Left renal cortex interstitium (tissue), 4 donors: ENCODE results near the gene EBPL. TPM values are rescaled to one million over a fixed set of nuclear protein-coding genes. Genes with fewer than 3 reads are reported as not detected.
A peak's percentile ranks its signal among the peaks of the same experiment; 100 is the strongest.
"Not testable (repeated sequence)": the region's sequence is repeated elsewhere in the genome, so short reads cannot be mapped to it uniquely, and the experiment has no call there.

Experiments used
- DNase-seq, 4 donors: peaks; one replicate each; pipeline ENCODE4 v3.0.0-alpha.2; 2013; ENCODE audit warnings: low read depth in 4 of 4, low spot score in 2 of 4, missing footprints in 1 of 4
- polyA plus RNA-seq, 4 donors: library from polyadenylated mRNA; unstranded; fragments of 120-200 nt; gene quantifications; one replicate each; pipeline ENCODE4 v1.2.1, GENCODE V29; 2013; ENCODE audit not compliant: insufficient read length in 4 of 4

The EBPL gene
- polyA plus RNA-seq, 4 donors = 45.2 to 65.8 (median 54.0) TPM

- DNase-seq = no peak
Observed at GRCh38 chr13:49636705-49637104, 54.6 kb downstream of the EBPL start.

- DNase-seq = peak in 2 of 4 donors; percentile 31 to 49
Observed at GRCh38 chr13:49635599-49636433, 55.5 kb downstream of the EBPL start.

- DNase-seq = no peak
Observed at GRCh38 chr13:49633710-49634109, 57.6 kb downstream of the EBPL start.

- DNase-seq = no peak
Observed at GRCh38 chr13:49632156-49632555, 59.1 kb downstream of the EBPL start.

GRCh38 chr13:49630580-49630979, 60.7 kb downstream of the EBPL start:
- DNase-seq = no peak

- no peak for DNase-seq
Observed at GRCh38 chr13:49629947-49630346, 61.3 kb downstream of the EBPL start.

GRCh38 chr13:49629196-49629938, 61.9 kb downstream of the EBPL start:
- DNase-seq = no peak

- no peak for DNase-seq
Observed at GRCh38 chr13:49627831-49628652, 63.2 kb downstream of the EBPL start, which contains the start of gene ARL11. ARL11 (plus strand) TSS chr13:49628507; CDS start chr13:49630448, 1,941 bp downstream.

- no peak for DNase-seq
Observed at GRCh38 chr13:49625392-49626079, 65.8 kb downstream of the EBPL start.

GRCh38 chr13:49624229-49624628, 67.1 kb downstream of the EBPL start:
- DNase-seq = no peak

GRCh38 chr13:49622174-49622946, 68.9 kb downstream of the EBPL start:
- DNase-seq = no peak

GRCh38 chr13:49620170-49620621, 71.1 kb downstream of the EBPL start:
- no peak for DNase-seq

- DNase-seq = no peak
Observed at GRCh38 chr13:49616676-49617065, 74.6 kb downstream of the EBPL start.

GRCh38 chr13:49615836-49616675, 75.2 kb downstream of the EBPL start:
- DNase-seq = no peak

GRCh38 chr13:49612042-49612441, 79.2 kb downstream of the EBPL start:
- not testable (repeated sequence) for DNase-seq
